Hepatocyte (in vitro differentiated cells): ENCODE data around the gene MYO1H. TPM values are rescaled to one million over a fixed set of nuclear protein-coding genes. Genes with fewer than 3 reads are reported as not detected.
"Not testable (repeated sequence)": the region's sequence is repeated elsewhere in the genome, so short reads cannot be mapped to it uniquely, and the experiment has no call there.

Experiments
- DNase-seq: peaks from one replicate; pipeline ENCODE4 v3.0.0-alpha.2; 2016; ENCODE audit warnings: low spot score
- H2AFZ ChIP-seq: fragments of 200-600 bp; sonication (generic); 2 replicates; pipeline ENCODE4 v1.6.0; 2016; ENCODE audit warnings: antibody characterized with exemption, mild to moderate bottlenecking
- H3K27ac ChIP-seq: fragments of 200-600 bp; sonication (generic); 2 replicates; pipeline ENCODE4 v1.5.1; 2016; ENCODE audit warnings: mild to moderate bottlenecking
- H3K27me3 ChIP-seq: fragments of 200-600 bp; sonication (generic); 2 replicates; pipeline ENCODE4 v1.6.1; 2016
- H3K36me3 ChIP-seq: fragments of 200-600 bp; sonication (generic); replicated peaks from 2 replicates; pipeline ENCODE4 v1.5.1; 2016; ENCODE audit warnings: low read depth; ENCODE audit not compliant: insufficient read depth
- H3K4me1 ChIP-seq: fragments of 200-600 bp; sonication (generic); 2 replicates; pipeline ENCODE4 v1.5.1; 2016; ENCODE audit warnings: mild to moderate bottlenecking, moderate library complexity; ENCODE audit not compliant: insufficient read depth
- H3K4me2 ChIP-seq: fragments of 200-600 bp; sonication (generic); 2 replicates; pipeline ENCODE4 v1.6.0; 2016
- H3K4me3 ChIP-seq: fragments of 200-600 bp; sonication (generic); 2 replicates; pipeline ENCODE4 v1.5.1; 2016; ENCODE audit warnings: mild to moderate bottlenecking
- H3K79me2 ChIP-seq: fragments of 200-600 bp; sonication (generic); 2 replicates; pipeline ENCODE4 v1.6.0; 2017; ENCODE audit warnings: mild to moderate bottlenecking
- H3K9me2 ChIP-seq: fragments of 200-600 bp; sonication (generic); replicated peaks from 2 replicates; pipeline ENCODE4 v1.6.0; 2017; ENCODE audit warnings: mild to moderate bottlenecking; ENCODE audit not compliant: insufficient read depth
- H3K9me3 ChIP-seq: fragments of 200-600 bp; sonication (generic); 2 replicates; pipeline ENCODE4 v1.5.1; 2016; ENCODE audit warnings: low read depth, mild to moderate bottlenecking
- H4K20me1 ChIP-seq: fragments of 200-600 bp; sonication (generic); 2 replicates; pipeline ENCODE4 v1.6.0; 2016; ENCODE audit warnings: mild to moderate bottlenecking; ENCODE audit not compliant: insufficient read depth, poor library complexity, severe bottlenecking
- CTCF ChIP-seq: fragments of 200-600 bp; sonication (generic); IDR thresholded peaks from 2 replicates; pipeline ENCODE4 v1.5.1; 2016; ENCODE audit warnings: antibody characterized with exemption, mild to moderate bottlenecking; ENCODE audit not compliant: poor library complexity
- EZH2 ChIP-seq: fragments of 200-600 bp; sonication (generic); IDR thresholded peaks from 2 replicates; pipeline ENCODE4 v1.6.1; 2016; ENCODE audit warnings: antibody characterized with exemption, mild to moderate bottlenecking, borderline replicate concordance
- EZH2phosphoT487 ChIP-seq: fragments of 200-600 bp; sonication (generic); IDR thresholded peaks from one replicate; pipeline ENCODE4 v1.6.1; 2018; ENCODE audit warnings: antibody characterized with exemption, mild to moderate bottlenecking, low read depth, moderate library complexity; ENCODE audit not compliant: unreplicated experiment, severe bottlenecking
- WGBS: methylation state at CpG from one replicate; pipeline ENCODE4 v1.1.6; 2016; ENCODE audit warnings: low lambda C conversion rate; ENCODE audit errors: missing lambda C conversion rate; 5-methylcytosine and 5-hydroxymethylcytosine counted together
- polyA plus RNA-seq: library from polyadenylated mRNA; unstranded; fragments of >200 nt; fragmentation: Nextera tagmentation; extraction: Ambion mirVana; gene quantifications from 2 replicates; pipeline ENCODE4 v1.2.1, GENCODE V29; 2016
- total RNA-seq: library from RNA; depleted of rRNA; stranded (reverse); fragments of >200 nt; gene quantifications from 2 replicates; pipeline ENCODE4 v1.2.3, GENCODE V29; 2014

The MYO1H gene
- total and polyA plus RNA-seq, 2 experiments from 2014 or later = not detected

GRCh38 chr12:109435428-109436187 lies 87.9 kb downstream of the MYO1H start:
- no peak overlapping the region for H3K4me2 ChIP-seq
- H3K27ac ChIP-seq = no peak overlapping the region
- WGBS = 82% methylated on average over 17 of the region's 17 CpGs

GRCh38 chr12:109436188-109436560 lies 88.5 kb downstream of the MYO1H start:
- TF ChIP-seq CTCF (no peak), EZH2 (no peak), EZH2phosphoT487 (no peak)
- H3K4me2 ChIP-seq = no peak overlapping the region
- no peaks in the 10 kb centered on the region for H3K27me3 ChIP-seq
- no peaks in the 10 kb centered on the region for H3K79me2 ChIP-seq
- H3K27ac ChIP-seq = no peak overlapping the region
- no peak for DNase-seq
- 58% methylated on average over 7 of the region's 7 CpGs for WGBS
- H3K36me3 ChIP-seq = no peaks in the 10 kb centered on the region
- no peaks in the 10 kb centered on the region for H3K9me3 ChIP-seq
- no peak overlapping the region for H2AFZ ChIP-seq
- no peaks in the 10 kb centered on the region for H4K20me1 ChIP-seq
- no peaks in the 10 kb centered on the region for H3K9me2 ChIP-seq
- no peaks in the 10 kb centered on the region for H3K4me1 ChIP-seq
- H3K4me3 ChIP-seq = no peak overlapping the region

More at GRCh38 chr12:109435428-109436187, 87.9 kb downstream of the MYO1H start:
- no peak for DNase-seq
- Histone ChIP-seq H3K36me3 (no peaks in the 10 kb centered on the region), H3K4me3 (no peak overlapping the region), H4K20me1 (no peaks in the 10 kb centered on the region), H3K79me2 (no peaks in the 10 kb centered on the region), H3K4me1 (no peaks in the 10 kb centered on the region), H3K9me3 (no peaks in the 10 kb centered on the region), H3K27me3 (no peaks in the 10 kb centered on the region), H2AFZ (no peak overlapping the region), H3K9me2 (no peaks in the 10 kb centered on the region)
- TF ChIP-seq CTCF (no peak), EZH2phosphoT487 (no peak), EZH2 (no peak)

- TF ChIP-seq CTCF (no peak), EZH2 (no peak), EZH2phosphoT487 (no peak)
- no peaks in the 10 kb centered on the region for H3K36me3 ChIP-seq
- no peak overlapping the region for H3K4me3 ChIP-seq
- H3K9me3 ChIP-seq = no peaks in the 10 kb centered on the region
- H3K27ac ChIP-seq = no peak overlapping the region
- no peaks in the 10 kb centered on the region for H3K9me2 ChIP-seq
- H3K4me2 ChIP-seq = no peak overlapping the region
- no peaks in the 10 kb centered on the region for H3K27me3 ChIP-seq
- 96% methylated on average over 6 of the region's 6 CpGs for WGBS
- DNase-seq = no peak
- H4K20me1 ChIP-seq = no peaks in the 10 kb centered on the region
- no peaks in the 10 kb centered on the region for H3K79me2 ChIP-seq
- no peaks in the 10 kb centered on the region for H3K4me1 ChIP-seq
- H2AFZ ChIP-seq = no peak overlapping the region
These were observed 91.5 kb downstream of the MYO1H start for GRCh38 chr12:109439181-109439580.

GRCh38 chr12:109439951-109440350 lies 92.3 kb downstream of the MYO1H start:
- H3K27me3 ChIP-seq, H3K36me3 ChIP-seq, H3K27ac ChIP-seq, H3K4me2 ChIP-seq, H2AFZ ChIP-seq, H3K9me3 ChIP-seq, H3K4me3 ChIP-seq, H3K4me1 ChIP-seq, H4K20me1 ChIP-seq, DNase-seq, H3K9me2 ChIP-seq, H3K79me2 ChIP-seq: not testable (repeated sequence)
- 96% methylated on average over 13 of the region's 13 CpGs for WGBS
